HG03432 (cell line): ENCODE data around the gene BLVRB.
"Not testable (repeated sequence)": the region's sequence is repeated elsewhere in the genome, so short reads cannot be mapped to it uniquely, and the experiment has no call there.

Experiments
- ATAC-seq: cut with Tn5 transposase; IDR thresholded peaks from one replicate; pipeline ENCODE4 v1.9.1; 2021; ENCODE audit warnings: mild to moderate bottlenecking, moderate library complexity; ENCODE audit not compliant: unreplicated experiment

The BLVRB gene

DNA sequence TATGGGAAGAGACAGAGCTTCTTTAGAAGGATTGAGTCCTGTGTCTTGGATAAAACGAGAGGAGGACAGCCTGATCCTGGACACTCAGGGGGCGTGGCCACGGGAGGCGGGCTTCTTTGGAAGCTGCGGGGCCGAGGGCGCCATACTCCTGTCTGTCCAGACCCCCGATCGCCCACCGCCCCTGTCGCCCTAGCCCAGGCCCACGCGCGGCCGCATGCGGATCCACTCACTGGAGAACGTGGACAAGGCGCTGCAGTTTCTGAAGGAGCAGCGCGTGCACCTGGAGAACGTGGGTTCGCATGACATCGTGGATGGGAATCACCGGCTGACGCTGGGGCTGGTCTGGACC is 24.3 kb upstream of the BLVRB start:
- ATAC-seq: no peak

DNA sequence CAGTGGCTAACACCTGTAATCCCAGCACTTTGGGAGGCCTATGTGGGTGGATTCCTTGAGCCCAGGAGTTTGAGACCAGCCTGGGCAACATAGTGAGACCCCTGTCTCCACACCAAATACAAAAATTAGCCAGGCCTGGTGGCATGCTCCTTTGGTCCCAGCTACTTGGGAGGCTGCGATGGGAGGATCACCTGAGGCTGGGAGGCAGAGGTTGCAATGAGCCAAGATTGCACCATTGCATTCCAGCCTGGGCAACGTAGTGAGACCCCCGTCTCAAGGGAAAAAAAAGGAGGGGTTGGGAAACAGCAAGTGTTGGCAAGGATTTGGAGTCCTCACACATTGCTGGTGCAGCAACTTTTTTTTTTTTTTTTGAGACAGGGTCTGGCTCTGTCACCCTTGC is 20.5 kb upstream of the BLVRB start:
- ATAC-seq: no peak

DNA sequence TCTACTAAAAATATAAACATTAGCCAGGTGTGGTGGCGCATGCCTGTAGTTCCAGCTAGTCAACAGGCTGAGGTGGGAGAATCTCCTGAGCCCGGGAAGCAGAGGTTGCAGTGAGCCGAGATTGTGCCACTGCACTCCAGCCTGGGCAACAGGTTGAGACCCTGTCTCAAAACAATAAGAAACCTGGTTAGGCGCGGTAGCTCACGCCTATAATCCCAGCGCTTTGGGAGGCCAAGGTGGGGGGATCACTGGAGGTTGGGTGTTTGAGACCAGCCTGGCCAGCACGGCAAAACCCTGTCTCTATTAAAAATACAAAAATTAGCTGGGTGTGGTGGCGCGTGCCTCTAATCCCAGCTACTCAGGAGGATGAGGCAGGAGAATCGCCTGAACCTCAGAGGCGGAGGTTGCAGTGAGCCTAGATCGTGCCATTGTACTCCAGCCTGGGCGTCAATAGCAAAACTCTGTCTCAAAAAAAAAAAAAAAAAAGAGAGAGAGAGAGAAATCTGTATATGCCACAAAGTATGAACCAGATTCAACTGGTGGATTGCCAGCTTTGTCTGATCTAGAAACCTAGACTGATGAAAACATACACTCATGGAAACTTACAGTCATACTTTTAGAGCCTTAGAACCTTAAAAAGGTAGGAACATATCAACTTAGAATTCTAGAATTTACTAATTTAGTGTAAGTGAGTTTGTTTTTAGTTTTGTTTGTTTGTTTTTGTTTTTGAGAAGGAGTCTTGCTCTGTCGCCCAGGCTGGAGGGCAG is 10.5 kb upstream of the BLVRB start:
- ATAC-seq: not testable (repeated sequence)

DNA sequence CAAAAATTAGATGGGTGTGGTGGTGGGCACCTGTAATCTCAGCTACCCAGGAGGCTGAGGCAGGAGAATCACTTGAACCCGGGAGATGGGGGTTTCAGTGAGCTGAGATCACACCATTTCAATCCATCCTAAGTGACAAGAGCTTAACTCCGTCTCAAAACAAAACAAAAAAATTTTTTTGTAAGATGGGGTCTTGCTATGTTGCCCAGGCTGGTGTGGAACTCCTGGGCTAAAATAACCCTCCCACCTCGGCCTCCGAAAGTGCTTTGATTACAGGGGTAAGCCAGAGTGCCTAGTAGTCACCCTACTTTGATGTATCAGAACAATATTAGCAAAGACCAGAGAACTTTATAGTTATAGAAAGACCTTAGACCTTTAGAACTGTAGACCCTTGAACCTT is 9.2 kb upstream of the BLVRB start:
- ATAC-seq: no peak

DNA sequence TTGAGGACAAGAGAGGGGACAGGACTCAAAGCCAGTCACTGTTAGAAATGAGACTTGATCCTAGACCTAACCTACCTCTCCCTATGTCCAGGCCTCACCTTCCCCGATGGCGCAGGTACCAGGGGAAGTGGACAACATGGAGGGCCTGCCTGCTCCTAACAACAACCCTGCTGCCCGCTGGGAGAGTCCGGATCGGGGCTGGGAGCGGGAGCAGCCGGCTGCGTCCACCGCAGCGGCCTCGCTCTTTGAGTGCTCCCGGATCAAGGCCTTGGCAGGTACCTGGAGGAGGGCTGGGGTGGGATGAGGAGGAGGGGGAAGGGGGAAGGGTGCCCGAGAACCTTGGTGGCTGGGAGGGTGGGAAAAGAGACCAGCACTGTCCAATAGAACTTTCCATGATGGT is 7.0 kb upstream of the BLVRB start:
- ATAC-seq: no peak

DNA sequence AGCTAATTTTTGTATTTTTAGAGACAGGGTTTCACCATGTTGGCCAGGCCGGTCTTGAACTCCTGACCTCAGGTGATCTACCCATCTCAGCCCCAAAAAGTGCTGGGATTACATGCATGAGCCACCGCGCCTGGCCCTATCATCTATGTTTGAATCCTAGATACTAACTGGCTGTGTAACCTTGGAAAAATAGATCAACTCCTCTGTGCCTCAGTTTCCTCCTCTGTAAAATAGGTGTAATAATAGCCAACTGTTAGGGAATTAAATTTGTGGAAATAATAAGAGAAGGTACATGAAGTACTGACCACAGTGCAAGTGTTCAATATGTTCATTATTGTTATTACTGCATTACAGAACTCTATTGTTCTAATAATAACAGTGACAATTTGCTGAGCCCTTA is 5.6 kb upstream of the BLVRB start:
- ATAC-seq: no peak

DNA sequence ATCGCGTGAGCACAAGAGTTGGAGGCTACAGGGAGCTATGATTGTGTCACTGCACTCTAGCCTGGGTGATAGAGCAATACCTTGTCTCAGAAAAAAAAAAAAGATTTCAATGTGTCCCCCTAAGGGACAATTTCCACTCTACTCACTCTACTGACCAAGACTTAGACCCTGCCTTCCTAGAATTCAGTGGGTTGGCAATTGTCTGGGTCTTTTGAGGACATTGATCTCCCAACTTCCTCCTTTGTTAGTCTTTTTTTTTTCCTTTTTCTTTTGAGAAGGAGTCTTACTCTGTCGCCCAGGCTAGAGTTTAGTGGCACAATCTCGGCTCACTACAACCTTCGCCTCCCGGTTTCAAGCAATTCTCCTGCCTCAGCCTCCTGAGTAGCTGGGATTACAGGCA is 3.5 kb upstream of the BLVRB start:
- no peak for ATAC-seq

DNA sequence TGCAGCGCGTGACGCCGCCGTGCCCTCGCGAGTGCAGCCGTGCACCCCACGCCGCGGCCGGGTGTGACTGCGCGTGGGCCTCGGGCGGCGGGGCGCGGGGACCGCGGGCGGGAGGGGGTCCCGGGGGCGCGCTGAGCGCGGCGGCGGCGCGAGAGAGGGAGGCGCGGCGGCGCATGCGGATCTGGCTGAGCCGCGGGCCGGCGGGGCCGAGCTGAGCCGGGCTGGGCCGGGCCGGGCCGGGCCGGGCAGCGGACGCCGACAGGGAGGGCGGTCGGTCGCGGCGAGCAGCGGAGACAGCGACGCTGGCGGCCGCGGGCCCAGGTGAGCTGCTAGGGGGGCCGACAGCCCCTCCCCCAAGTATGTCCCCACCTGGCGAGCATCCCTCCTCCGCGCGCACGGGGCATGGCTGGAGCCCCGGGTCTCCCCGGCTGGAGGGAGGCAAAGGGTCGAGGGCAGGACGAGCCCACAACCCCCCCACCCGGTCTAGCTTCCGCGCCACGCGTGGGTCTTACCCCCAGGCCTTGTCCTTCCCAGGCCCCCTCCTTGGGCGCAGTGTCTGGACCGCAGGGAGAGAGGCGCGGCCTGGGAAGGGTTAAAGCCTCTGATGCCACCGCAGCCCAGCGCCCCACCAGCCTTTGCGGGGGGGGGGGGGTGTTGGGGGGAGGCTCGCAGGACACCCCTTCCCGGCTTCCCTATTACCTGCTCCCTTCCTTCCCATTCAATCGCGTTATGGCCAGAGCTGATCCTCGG is 1.6 kb upstream of the BLVRB start, which contains the start of gene SPTBN4:
SPTBN4 (plus strand) TSS at position 17 of the 750 bp plus-strand sequence. CDS start 5,621 bp downstream, outside the sequence.
- ATAC-seq: no peak

DNA sequence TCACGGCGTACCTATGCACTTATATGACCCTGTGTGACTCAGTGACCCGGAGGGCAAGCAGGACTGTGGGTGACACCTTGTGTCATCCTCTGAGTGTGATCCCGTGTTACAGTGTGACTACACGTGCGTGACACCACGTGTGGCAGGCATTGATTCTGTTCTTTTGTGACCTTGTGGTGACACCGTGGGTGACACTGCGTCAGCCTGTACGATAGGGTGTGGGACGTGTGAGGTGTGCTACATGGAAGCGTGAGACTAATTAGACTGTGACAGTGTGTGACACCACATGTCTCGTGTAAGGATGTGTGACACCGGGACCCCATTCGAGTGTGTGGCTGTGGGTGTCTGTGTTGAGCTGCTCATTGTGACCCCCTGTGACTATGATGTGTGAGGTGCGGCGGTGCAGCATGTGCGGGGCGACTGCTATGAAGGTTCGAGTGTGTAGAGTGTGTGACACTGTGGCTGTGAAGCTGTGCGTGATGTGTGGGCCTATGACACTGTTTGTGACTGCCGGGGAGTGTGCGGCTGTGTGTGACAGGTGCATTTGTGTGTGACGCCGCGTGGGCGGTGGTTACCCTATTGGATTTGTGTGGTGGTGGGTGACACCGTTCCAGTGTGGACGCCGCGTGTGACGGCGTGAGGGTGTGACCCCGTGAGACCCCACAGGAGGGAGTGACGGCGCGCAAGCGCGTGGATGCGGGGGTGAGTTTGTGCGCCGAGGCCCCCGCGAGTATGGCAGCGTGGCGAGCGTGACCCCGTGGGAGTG is 857 bp upstream of the BLVRB start:
- peak; percentile 27 for ATAC-seq

DNA sequence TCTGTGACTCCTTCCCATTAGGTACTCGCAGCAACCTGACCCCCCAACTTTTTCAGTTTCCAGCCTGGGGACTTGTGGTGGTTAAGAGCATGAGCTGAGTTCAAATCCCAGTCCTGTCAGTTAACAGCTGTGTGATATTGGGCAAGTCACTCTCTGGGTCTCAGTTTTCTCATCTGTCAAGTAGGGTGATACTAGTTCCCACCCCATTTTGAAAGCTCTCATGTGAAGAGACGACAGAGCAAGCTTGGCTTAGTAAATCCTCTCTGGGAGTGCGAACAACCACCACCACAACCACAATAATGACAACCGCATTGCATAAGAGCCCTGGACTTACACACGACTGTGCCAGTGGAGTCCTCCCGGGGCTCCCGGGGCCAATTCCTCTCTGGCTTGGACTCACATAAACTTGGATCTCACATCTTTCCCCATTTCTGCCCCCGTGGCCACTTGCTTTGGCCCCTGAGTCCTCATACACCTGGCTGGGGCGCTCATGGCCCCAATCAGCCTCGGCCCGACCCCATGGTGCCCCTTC is 454 bp downstream of the BLVRB start:
- ATAC-seq: no peak

DNA sequence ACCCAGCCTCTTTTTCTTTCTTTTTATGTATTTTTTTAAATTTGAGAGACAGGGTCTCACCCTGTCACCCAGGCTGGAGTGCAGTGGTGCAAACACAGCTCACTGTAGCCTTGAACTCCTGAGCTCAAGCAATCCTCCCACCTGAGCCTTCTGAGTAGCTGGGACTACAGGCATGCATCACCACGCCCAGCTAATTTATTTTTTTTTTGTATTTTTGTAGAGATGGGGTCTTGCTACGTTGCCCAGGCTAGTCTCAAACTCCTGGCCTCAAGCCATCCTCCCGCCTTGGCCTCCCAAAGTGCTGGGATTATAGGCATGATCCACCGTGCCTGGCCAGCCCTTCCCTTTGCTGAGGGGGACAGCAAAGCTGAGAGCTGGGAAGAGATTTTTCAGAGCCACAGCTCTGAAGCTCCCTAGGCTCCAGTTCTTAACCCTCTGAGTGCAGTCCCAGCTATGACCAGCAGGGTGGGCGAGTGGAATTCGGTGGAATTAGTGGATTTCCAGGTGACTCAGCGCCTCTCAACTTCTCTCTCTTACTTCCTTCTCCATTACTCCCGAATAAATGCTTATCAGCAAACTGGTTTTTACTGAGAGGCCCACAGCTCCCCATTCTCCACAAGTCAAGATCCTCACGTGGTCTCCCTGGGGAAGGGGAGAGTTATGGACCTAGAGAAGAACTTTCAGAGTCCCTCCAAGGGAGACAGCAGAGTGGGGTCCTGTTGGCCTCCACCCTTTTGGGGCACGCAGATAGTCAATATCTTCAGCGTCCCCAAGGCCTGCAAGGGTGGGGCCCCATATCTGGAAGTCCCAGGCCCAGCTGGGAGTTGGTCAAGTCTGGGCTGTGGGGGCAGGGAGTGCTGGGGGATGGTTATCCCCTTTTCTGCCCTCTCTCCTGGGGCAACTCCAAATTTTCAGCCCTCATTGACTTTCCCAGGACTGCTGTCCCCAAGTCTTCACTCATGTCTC is 1.2 kb downstream of the BLVRB start:
- ATAC-seq: no peak

DNA sequence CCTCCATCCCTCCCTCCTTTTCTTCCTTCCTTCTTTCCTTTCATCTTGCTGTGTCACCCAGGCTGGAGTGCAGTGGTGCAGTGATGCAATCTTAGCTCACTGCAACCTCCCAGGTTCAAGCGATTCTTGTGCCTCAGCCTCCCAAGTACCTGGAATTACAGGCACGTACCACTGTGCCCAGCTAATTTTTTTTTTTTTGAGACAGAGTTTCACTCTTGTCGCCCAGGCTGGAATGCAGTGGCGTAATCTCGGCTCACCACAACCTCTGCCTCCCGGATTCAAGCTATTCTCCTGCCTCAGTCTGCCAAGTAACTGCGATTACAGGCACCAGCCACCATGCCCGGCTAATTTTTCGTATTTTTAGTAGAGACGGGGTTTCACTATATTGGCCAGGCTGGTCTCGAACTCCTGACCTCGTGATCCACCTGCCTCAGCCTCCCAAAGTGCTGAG is 1.9 kb downstream of the BLVRB start:
- not testable (repeated sequence) for ATAC-seq

DNA sequence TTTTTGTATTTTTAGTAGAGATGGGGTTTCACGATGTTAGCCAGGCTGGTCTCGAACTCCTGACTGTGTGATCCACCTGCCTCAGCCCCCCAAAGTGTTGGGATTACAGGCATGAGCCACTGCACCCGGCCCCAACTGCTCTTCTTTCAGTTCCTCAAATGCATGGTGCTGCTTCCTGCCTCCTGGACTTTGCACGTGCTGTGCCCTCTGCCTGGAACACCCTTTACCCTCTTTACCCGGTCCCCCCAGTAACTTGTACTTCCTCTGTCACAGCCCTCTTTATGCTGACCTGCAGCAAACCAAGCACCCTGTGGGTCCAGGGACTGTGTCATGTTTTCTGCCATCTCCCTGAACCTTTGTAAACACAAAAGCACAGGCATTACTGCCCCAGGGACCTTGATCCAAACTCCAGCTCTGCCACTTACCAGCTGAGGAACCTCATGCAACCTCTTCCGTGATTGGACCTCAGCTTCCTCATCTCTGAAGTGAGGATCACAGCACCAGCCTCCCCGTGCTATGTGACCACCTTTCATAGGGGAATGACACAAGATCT is 3.8 kb downstream of the BLVRB start:
- no peak for ATAC-seq

DNA sequence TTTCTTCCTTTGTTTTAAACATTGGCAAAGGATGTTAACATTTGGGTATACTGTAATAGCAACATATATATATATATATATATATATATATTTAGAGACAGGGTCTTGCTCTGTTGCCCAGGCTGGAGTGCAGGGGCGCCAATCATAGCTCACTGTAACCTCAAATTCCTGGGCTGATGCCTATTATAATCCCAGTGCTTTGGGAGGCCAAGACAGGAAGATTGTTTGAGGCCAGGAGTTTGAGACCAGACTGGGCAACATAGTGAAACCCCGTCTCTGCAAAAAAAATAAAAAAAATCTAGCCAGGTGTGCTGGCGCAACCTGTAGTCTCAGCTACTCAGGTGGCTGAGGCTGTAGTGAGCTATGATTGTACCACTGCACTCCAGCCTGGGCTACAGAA is 5.4 kb downstream of the BLVRB start:
- no peak for ATAC-seq

DNA sequence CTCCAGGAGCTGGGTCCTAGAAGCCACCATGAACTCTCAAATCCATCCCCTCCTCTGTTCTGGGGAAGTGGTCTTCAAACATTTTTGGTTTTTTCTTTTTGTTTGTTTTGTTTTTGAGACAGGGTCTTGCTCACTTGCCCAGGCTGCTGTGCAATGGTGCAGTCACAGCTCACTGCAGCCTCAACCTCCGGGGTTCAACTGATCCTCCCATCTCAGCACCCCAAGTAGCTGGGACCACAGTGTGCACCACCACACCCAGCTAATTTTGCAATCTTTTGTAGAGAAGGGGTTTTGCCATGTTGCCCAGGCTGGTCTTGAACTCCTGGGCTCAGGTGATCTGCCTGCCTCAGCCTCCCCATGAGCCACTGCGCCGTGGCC is 7.0 kb downstream of the BLVRB start:
- ATAC-seq: no peak

DNA sequence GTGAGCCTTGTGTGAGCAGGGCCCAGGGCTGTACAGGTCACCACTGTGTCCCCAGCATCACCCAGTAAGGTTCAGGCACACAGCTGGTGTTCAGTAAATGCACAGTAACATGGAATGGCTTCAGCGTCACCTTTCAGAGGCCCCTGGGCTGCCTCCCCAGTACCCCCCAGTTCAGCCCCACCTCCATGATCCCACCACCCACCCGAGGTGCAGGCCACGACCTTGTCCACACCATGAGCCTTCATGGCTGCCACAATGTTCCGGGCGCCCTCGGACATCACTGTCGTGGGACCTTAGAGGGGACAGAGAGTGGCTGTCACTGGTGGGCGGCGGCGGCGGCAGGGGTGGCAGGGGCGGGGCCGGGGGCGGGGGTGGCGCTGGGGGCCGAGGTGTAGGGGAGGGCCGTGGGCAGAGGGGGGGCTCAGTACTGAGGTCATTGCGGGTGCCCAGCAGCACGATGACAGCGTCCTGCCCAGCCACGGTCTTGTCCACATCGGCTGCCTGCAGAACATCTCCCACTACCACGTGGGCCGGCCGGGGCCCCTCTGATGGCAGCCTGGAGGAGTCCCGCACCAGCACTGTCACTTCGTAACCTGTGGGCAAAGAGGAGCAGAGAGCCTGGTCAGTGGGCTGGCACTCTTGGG is 7.5 kb downstream of the BLVRB start:
- ATAC-seq: no peak

DNA sequence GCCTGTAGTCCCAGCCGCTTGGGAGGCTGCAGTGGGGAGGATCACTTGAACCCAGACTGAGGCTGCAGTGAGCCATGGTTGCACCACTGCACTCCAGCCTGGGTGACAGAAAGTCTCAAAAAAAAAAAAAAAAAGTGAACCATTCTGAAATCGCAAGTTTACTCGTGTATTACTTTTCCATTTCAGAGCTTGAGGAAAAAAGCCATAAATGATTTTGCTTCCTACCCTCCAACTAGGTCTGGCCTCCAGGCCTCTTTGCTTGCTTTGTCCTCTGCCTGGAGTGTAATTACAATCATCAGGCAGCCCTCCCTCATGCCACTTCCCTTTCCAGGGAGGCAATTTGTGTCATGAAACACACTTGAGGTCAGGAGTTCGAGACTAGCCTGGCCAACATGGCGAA is 8.5 kb downstream of the BLVRB start:
- no peak for ATAC-seq

DNA sequence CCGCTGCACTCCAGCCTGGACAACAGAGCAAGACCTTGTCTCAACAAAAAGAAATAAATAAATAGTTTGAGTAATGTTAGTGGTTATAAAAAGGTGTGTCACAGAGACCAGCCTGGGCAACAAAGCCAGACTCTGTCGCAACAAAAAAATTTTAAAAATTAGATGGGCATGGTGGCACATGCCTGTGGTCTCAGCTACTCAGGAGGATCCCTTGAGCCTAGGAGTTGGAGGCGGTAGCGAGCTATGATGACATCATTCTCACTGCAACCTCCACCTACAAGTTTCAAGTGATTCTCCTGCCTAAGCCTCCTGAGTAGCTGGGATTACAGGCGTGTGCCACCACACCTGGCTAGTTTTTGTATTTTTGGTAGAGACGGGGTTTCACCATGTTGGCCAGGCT is 11.6 kb downstream of the BLVRB start:
- not testable (repeated sequence) for ATAC-seq

DNA sequence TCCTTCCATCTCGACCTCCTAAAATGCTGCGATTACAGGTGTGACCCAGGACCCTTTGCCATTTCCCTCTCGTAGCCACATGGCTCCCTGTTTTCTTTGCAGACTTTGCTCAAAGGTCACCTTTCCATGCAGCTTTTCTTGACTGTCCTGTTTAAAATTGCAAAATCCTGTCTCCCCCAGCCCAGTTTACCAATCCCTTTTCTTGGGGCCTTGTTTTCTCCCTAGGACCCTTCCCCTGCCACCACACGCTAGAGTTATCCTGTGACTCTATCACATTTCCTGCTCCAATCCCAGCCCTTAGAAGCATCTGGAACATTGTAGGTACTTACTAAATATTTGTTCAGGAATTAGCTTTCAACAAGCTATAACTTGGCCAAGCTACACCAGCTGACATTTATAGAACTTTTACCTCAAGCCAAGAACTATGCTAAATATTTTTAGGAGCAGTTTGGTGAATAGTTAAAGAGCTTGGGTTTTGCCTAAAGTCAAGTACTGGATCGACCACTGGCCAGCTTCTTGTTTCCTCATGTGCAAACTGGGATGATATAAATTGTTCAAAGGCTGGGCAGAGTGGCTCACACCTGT is 12.3 kb downstream of the BLVRB start:
- ATAC-seq: no peak
